IPS-18a (cell line): ENCODE data around the gene TGM2.

Experiments used
- H3K27ac ChIP-seq: one replicate; pipeline ENCODE4 v1.5.1; 2013; ENCODE audit warnings: low read length
- H3K27me3 ChIP-seq: one replicate; pipeline ENCODE4 v1.6.1; 2013; ENCODE audit warnings: mild to moderate bottlenecking, low read length; ENCODE audit not compliant: control insufficient read depth, insufficient read depth
- H3K36me3 ChIP-seq: one replicate; pipeline ENCODE4 v1.6.1; 2013; ENCODE audit warnings: low read depth, low read length; ENCODE audit not compliant: control insufficient read depth
- H3K4me1 ChIP-seq: one replicate; pipeline ENCODE4 v1.6.1; 2013; ENCODE audit warnings: low read depth, low read length; ENCODE audit not compliant: control insufficient read depth
- H3K4me3 ChIP-seq: one replicate; pipeline ENCODE4 v1.5.1; 2013; ENCODE audit warnings: low read length
- H3K9ac ChIP-seq: one replicate; pipeline ENCODE4 v1.6.1; 2013; ENCODE audit warnings: mild to moderate bottlenecking, low read length, moderate library complexity
- H3K9me3 ChIP-seq: one replicate; pipeline ENCODE4 v1.6.1; 2013; ENCODE audit warnings: low read depth, low read length; ENCODE audit not compliant: control insufficient read depth

TGM2 gene

DNA sequence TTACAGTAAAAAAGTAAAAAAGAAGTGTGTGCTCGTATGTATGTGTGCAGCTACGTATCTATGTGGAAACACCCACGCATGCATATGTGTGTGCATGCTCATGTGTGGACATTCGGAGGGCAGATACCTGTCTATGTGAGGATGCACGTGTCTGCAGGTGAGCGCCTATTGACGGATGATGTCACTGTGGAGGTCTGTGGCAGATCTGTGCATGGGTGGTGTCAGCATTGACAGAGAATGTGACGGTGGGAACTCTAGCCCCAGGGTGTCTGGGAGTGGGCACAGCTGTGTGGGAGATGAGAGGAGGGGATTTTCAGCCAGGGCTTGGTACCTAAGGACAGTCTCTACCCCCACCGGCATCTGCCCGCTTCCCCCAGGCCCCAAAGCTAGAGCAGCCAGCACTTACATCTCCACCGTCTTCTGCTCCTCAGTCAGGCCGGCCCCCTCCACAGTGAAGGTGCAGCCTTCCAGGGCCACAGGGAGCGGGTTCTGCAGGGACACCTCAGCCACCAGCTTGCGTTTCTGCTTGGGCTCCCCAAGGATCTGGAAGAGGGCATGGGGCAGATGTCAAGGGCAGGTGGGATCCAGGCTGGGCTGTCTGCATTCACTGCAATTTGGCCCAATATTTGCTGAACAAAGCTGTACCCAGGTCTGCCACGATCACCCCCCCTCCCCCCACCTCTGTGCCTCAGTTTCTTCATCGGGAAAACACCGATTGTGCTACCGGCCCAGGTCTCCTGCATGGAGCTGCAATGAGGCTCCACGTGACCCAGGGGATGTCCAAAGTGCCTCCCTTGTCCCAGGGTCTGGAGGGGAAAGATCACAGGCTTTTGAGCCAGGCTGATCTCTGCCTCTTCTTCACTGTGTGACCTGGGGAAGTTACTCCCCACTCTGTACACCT is 34.1 kb downstream of the TGM2 start:
- Histone ChIP-seq H3K27me3 (no peaks in the 10 kb centered on the region), H3K9ac (no peak overlapping the region), H3K9me3 (no peaks in the 10 kb centered on the region), H3K36me3 (no peaks in the 10 kb centered on the region), H3K4me3 (no peak overlapping the region), H3K4me1 (peaks cover 3% of the 10 kb centered on the region), H3K27ac (no peak overlapping the region)

DNA sequence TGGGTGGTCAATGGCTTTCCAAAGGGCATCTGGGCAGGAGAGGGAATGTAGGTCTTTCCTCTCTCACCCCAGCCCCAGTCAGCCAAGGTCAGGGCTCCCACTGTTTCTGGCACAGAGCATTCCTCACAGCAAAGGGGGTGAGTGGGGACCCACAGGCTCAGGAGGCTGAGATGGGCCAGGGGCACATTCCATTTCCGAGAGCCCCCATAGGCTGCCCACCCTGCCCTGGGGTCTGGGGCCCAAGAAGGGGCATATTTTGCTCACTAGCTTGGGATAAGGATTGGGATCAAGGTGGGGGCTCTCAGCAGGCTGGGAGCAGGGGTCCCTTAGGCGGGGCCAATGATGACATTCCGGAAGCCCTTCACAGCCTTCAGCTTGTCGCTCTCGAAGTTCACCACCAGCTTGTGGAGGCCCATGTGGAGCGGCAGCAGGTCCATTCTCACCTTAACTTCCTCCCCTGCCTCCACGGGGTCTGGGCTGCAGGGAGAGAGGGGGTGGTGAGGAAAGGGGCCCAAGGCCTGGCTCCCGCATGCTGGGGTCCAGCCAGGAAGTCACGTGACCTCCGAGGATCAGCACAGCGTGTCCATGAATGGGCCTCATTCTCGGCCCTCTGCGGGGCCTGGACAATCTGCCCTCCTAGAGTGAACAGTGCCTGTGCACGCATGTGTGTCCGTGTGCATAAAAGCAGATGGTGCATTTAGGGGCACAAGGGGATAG is 35.0 kb downstream of the TGM2 start:
- no peak overlapping the region for H3K9ac ChIP-seq
- H3K4me1 ChIP-seq, result peaks cover 3% of the 10 kb centered on the region
- H3K27me3 ChIP-seq, result no peaks in the 10 kb centered on the region
- no peaks in the 10 kb centered on the region for H3K9me3 ChIP-seq
- H3K4me3 ChIP-seq, result no peak overlapping the region
- no peaks in the 10 kb centered on the region for H3K36me3 ChIP-seq
- H3K27ac ChIP-seq, result no peak overlapping the region

DNA sequence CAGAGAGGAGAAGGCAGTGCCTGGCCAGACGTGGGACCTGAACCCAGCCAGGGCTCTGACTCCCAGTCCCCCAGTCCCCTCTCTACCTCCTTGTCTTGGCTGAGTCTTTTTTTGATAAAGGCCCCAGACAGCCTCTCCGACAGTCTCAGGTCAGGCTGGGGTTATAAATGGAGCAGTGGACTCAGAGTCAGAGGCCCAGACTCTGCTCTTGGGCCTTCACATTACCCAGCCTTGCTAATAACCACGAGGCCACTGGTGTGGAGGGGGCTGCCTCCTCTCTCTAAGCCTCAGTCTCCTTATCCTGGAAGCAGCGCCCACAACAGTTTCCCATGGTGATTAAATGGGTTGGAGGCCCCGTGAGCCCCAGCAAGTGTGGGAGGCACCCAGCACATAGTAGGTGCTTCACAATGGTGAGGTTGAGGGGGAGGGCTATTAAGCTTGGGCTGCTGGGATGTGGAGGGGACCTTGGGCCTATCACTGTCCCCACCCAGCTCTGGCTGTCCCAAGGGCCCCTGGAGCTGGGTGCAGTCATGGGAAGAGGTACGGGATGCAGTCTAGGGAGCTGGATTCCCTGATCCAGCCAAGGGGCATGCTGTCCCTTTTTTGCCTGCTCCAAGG is 35.7 kb downstream of the TGM2 start:
- Histone ChIP-seq H3K9ac (no peak overlapping the region), H3K9me3 (no peaks in the 10 kb centered on the region), H3K4me3 (no peak overlapping the region), H3K27ac (no peak overlapping the region), H3K36me3 (no peaks in the 10 kb centered on the region), H3K4me1 (no peaks in the 10 kb centered on the region), H3K27me3 (no peaks in the 10 kb centered on the region)

DNA sequence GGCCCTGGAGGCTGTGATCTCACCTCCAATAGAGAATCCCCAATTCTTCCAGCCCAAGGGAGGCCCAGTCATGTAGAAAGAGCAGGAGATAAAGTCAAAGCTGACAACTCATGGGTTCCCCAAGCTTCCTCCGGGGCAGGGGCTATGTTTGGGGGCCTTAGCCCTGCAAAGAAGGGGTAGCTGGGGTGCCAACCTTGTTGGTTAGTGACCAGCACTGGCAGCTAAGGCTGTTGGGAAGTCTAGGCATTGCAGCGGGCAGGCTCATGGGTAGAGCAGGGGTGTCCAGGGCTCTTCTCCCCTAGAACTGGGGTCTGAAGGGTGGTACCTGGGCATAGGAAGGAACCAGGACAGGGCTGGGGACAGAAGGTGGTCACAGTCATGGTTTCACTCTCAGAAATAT is 36.4 kb downstream of the TGM2 start:
- Histone ChIP-seq H3K9me3 (no peaks in the 10 kb centered on the region), H3K4me1 (no peaks in the 10 kb centered on the region), H3K36me3 (no peaks in the 10 kb centered on the region), H3K27me3 (no peaks in the 10 kb centered on the region), H3K9ac (no peak overlapping the region), H3K27ac (no peak overlapping the region), H3K4me3 (no peak overlapping the region)

DNA sequence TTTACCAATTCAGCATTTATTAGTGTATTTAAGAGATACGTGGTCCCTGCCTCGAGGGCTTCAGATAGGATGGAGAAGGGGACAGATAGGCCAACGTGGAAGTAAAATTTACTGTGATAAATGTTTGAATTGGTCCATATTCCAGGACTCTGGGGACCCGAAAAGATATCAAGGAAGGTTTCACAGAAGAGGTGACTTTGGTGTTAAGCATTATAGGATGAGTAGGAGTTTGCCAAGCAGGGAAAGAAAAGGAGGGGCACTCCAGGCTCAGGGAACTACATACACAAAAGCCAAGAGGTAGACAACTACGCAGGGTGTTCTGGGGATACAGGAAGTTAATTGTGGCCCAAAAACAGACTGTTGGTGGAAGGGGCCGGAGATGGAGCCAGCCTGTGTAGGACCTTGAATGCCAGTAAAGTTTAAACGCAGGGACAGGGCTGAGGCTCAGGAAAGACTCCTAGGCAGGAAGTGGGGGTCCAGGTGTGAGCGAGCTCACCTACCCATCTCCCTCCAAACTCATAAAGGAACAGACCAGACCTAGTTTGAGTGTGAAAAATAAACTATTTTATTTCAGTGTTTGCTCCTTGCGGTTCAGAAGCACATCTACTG is 37.0 kb downstream of the TGM2 start:
- H3K4me3 ChIP-seq, result no peak overlapping the region
- H3K9me3 ChIP-seq, result no peaks in the 10 kb centered on the region
- H3K27me3 ChIP-seq, result no peaks in the 10 kb centered on the region
- H3K27ac ChIP-seq, result no peak overlapping the region
- H3K4me1 ChIP-seq, result no peaks in the 10 kb centered on the region
- H3K9ac ChIP-seq, result no peak overlapping the region
- H3K36me3 ChIP-seq, result no peaks in the 10 kb centered on the region

DNA sequence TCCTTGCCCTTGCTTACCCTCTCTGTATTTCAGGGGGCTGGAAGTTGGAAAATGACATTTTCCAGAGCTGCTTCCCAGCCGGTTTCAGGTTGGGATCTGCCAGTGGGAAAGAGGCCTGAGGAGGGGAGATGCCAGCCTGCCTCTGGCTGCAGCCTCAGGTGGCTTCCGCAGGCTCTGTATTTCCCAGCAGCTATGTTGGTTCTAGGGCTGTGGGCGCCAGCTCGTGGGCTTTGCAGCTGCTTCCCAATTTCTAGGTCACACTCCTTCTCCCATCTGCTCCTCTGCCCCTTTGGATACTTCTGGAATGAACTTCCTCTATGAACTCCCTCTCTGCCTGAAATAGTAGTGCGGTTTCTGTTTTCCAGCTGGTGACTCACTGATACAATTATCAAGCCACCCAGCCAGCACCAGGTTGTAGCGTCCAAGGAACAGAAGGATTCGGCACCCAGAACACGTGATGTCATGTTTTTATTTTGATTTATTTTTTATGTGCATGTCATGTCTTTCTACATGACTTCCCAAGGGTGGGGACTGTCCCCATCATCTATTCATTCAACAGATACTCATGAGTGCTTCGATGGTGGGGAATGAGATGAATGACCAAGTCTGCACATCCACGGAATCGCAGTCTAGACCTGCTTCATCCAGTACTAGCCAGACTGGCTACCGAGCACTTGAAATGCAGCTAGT is 38.0 kb downstream of the TGM2 start:
- no peak overlapping the region for H3K27ac ChIP-seq
- no peaks in the 10 kb centered on the region for H3K27me3 ChIP-seq
- H3K36me3 ChIP-seq, result no peaks in the 10 kb centered on the region
- no peaks in the 10 kb centered on the region for H3K9me3 ChIP-seq
- H3K4me1 ChIP-seq, result no peaks in the 10 kb centered on the region
- H3K4me3 ChIP-seq, result no peak overlapping the region
- H3K9ac ChIP-seq, result no peak overlapping the region

DNA sequence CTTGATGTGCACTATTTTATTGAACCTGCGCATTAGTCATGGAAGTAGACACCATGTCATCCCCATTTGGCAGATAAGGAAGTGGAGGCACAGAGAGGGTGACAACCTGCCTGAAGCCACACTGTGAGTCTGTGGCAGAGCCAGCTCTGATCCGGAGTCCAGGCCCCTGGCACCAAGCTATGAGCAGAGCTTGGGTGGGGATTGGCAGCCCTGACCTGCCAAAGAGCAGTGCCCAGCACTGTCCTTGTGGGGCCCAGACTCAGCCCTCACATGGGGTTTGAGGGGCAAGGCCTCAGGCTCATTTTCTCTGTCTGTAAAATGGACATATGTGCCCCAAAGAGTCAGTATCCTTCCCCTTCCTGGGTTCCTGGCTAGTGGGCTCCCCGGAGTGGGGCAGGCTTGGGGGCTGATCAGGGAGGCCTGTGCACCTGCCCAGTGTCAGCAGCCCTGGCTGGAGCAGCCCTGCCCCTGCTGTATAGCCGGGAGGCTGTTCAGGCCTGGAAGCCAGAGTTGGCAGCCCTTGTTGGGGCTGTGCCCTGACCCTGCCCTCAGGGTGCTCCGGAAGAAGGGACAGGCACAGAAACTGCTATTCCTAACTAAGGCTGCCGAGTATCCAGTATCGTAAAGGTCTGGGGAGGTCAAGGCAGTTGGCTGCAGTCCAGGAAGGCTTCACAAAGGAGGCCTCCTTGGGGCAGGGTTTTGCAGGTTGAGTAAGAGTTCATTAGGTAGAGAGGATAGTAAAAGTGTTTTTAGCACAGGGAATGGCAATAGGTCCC is 38.7 kb downstream of the TGM2 start:
- H3K36me3 ChIP-seq, result no peaks in the 10 kb centered on the region
- H3K27ac ChIP-seq, result no peak overlapping the region
- H3K9ac ChIP-seq, result no peak overlapping the region

DNA sequence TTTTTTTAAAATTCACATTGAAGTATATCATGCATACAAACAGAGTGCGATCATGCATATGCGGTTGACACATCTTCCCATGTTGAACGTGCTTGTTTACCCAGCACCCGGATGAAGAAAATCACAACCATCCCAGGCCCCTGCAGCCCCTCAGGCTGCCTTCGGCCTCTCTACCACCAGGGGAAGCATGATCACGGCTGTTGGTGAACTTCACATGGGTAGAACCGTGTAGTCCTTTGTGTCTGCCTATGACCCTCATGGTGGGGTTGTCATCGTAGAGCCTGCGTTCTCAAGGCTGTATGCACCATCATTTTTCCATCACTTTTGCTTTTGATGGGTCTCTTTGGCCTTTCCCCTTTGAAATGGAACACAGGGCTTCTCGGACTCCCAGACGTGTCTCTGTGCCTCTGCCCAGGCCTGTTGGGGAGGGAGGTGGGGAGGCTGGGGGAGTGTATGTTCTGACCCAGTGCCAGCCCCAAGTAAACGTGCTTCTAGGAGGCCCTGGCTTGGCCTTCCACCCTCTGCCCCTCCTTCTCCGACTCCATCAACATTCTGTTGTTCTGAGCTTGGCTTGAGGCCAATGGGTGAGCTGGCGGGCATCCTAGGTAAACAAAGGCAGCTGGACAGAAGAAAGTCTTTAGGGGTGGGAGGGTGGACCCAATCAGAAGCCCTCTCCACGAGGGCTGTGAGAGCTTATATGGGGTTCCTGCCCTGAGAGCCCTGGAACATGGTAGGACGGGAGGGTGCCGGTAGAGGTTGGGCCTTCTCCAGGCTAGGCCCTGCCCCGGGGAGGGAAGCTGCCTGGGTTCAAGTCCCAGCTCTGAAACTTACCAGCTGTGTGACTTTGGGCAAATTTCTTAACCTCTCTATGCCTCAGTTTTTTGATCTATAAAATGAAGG is 39.7 kb downstream of the TGM2 start:
- no peaks in the 10 kb centered on the region for H3K36me3 ChIP-seq
- H3K9me3 ChIP-seq, result no peaks in the 10 kb centered on the region
- H3K9ac ChIP-seq, result no peak overlapping the region
- no peak overlapping the region for H3K27ac ChIP-seq
- H3K27me3 ChIP-seq, result no peaks in the 10 kb centered on the region
- no peaks in the 10 kb centered on the region for H3K4me1 ChIP-seq
- no peak overlapping the region for H3K4me3 ChIP-seq

More for the DNA sequence above, 38.7 kb downstream of the TGM2 start:
- Histone ChIP-seq H3K27me3 (no peaks in the 10 kb centered on the region), H3K4me3 (no peak overlapping the region), H3K4me1 (no peaks in the 10 kb centered on the region), H3K9me3 (no peaks in the 10 kb centered on the region)

DNA sequence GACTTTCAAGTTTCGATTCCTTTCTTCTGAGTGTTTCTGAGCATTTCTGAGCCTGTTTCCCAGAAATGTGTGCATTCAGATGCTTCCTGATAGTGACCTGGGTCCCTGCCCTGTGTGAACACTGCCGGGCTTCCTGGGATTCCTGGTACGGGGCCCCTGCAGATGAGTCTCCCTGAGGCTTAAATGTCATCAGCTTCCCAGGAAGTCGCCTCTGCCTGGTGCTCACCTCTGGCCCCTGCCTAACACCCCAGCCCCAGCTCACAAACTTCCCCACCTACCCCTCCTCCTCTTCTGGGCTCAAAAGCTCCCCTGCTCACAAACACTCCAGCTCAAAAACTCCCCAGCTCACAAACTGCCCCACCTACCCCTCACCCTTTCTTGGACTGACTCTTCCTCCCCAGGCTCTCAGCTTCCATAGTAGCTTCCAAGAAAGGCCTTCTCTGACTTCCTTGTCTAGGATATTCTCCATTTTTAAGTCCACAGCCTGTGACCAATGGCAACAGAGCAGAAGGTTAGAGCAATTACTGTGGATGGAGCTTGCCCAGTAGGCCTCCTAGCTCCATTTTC is 42.0 kb downstream of the TGM2 start:
- Histone ChIP-seq H3K4me1 (no peaks in the 10 kb centered on the region), H3K9me3 (no peaks in the 10 kb centered on the region), H3K9ac (no peak overlapping the region), H3K4me3 (no peak overlapping the region), H3K27me3 (no peaks in the 10 kb centered on the region), H3K36me3 (no peaks in the 10 kb centered on the region), H3K27ac (no peak overlapping the region)

DNA sequence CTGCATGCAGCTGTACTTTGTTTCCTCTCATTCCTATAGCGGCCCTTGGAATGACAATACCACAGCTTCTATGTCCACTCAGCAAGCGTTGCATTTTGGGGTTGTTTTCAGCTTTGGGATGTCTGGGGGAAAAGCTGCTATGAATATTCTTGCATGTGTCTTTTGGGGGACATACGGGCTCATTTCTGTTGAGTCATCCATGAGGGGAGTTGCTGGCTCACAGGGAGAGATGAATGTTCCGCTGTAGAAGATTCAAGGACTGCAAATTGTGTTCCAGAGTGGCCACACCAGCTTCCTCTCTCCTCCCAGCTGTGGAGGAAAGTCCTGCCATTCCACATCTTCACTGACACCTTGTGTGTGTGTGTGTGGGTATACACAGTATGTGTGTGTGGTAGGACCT is 43.3 kb downstream of the TGM2 start:
- Histone ChIP-seq H3K27me3 (no peaks in the 10 kb centered on the region), H3K9ac (no peak overlapping the region), H3K27ac (no peak overlapping the region), H3K9me3 (no peaks in the 10 kb centered on the region), H3K4me3 (no peak overlapping the region), H3K4me1 (no peaks in the 10 kb centered on the region), H3K36me3 (no peaks in the 10 kb centered on the region)
